ENCODE measurements around the gene DLG5. TPM values are rescaled to one million over a fixed set of nuclear protein-coding genes. Genes with fewer than 3 reads are reported as not detected.

Gene DLG5
- total RNA-seq, 1 donor from 2014 or later: 58.4 TPM

DNA sequence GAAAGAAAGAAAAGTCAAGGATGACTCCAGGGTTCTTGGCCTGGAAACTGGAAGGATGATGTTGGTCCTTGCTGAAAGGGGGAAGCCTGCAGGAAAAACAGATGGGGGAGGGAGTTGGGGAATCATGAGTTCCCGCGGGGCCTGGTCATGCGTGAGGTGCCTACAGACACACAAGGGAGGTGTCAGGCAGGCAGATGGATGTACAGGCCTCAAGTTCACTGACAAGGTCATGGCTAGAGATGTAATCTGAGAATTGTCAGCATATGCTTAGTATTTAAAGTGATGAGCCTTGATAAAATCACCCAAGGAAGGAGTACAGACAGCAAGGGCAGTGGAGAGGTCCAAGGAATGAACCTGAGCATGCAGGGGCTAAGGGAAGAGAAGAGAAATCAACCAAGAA is 46.8 kb downstream of the DLG5 start:
- Histone ChIP-seq H3K79me2 (ENCODE audit: insufficient read depth, low read length) (peaks cover 84% of the 10 kb centered on the region), H3K36me3 (ENCODE audit: insufficient read depth, low read length) (no peaks in the 10 kb centered on the region), H4K20me1 (ENCODE audit: insufficient read depth, low read length) (peaks cover 87% of the 10 kb centered on the region), H3K27me3 (ENCODE audit: insufficient read depth, low read length) (no peaks in the 10 kb centered on the region), H2AFZ (ENCODE audit: low read depth, low read length) (no peak overlapping the region), H3K4me2 (ENCODE audit: low read length) (no peak overlapping the region), H3K4me3 (ENCODE audit: insufficient read depth, low read depth, low read length) (no peak overlapping the region), H3K9ac (ENCODE audit: low read length) (no peak overlapping the region), H3K4me1 (ENCODE audit: insufficient read depth, low read length) (peaks cover 12% of the 10 kb centered on the region), H3K9me3 (ENCODE audit: insufficient read depth, low read depth, low read length) (no peaks in the 10 kb centered on the region), H3K27ac (ENCODE audit: low read depth, low read length) (no peak overlapping the region)
- no peak for TF ChIP-seq EZH2 (IDR thresholded peaks at IDR 0.05; ENCODE audit: insufficient read depth, low read length)
- TF ChIP-seq, protein P1, sequence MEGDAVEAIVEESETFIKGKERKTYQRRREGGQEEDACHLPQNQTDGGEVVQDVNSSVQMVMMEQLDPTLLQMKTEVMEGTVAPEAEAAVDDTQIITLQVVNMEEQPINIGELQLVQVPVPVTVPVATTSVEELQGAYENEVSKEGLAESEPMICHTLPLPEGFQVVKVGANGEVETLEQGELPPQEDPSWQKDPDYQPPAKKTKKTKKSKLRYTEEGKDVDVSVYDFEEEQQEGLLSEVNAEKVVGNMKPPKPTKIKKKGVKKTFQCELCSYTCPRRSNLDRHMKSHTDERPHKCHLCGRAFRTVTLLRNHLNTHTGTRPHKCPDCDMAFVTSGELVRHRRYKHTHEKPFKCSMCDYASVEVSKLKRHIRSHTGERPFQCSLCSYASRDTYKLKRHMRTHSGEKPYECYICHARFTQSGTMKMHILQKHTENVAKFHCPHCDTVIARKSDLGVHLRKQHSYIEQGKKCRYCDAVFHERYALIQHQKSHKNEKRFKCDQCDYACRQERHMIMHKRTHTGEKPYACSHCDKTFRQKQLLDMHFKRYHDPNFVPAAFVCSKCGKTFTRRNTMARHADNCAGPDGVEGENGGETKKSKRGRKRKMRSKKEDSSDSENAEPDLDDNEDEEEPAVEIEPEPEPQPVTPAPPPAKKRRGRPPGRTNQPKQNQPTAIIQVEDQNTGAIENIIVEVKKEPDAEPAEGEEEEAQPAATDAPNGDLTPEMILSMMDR (IDR thresholded peaks at IDR 0.05; ENCODE audit: insufficient read depth, low read depth, low read length): no peak
- FAIRE-seq (no peak), DNase-seq (ENCODE audit: low read depth) (no peak)
- Mint-ChIP-seq H3K9me3 (ENCODE audit: unreplicated experiment) (no peaks in the 10 kb centered on the region), H3K27me3 (ENCODE audit: low read depth, unreplicated experiment) (no peaks in the 10 kb centered on the region), H3K4me1 (ENCODE audit: low read depth, unreplicated experiment) (peaks cover 30% of the 10 kb centered on the region), H3K4me3 (ENCODE audit: unreplicated experiment) (no peak overlapping the region), H3K36me3 (ENCODE audit: low read depth, unreplicated experiment) (peaks cover 13% of the 10 kb centered on the region), H3K27ac (ENCODE audit: unreplicated experiment) (no peak overlapping the region)

DNA sequence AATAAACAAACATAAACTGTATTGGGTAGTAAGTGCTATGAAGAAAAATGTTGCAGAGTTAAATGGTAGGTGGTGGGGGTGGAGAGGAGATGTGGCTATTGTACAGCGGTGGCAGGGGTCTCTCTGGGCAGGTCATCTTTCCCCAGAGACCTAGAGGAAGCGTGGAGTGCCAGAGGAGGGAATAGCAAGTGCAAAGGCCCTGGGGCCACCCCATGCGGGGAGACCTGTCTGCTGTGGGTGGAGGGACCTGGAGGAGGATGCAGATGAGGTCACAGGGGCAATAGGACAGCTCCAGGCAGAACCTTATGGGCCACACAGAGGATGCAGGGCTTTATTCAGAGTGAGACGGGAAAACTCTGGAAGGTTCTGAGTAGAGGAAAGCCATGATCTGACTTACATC is 47.5 kb downstream of the DLG5 start:
- Mint-ChIP-seq H3K36me3 (ENCODE audit: low read depth, unreplicated experiment) (peaks cover 13% of the 10 kb centered on the region), H3K27ac (ENCODE audit: unreplicated experiment) (peak overlapping the region; percentile 17), H3K4me3 (ENCODE audit: unreplicated experiment) (no peak overlapping the region), H3K9me3 (ENCODE audit: unreplicated experiment) (no peaks in the 10 kb centered on the region), H3K4me1 (ENCODE audit: low read depth, unreplicated experiment) (peaks cover 32% of the 10 kb centered on the region), H3K27me3 (ENCODE audit: low read depth, unreplicated experiment) (no peaks in the 10 kb centered on the region)
- Histone ChIP-seq H2AFZ (ENCODE audit: low read depth, low read length) (no peak overlapping the region), H3K9ac (ENCODE audit: low read length) (no peak overlapping the region), H3K4me3 (ENCODE audit: insufficient read depth, low read depth, low read length) (no peak overlapping the region), H3K79me2 (ENCODE audit: insufficient read depth, low read length) (peaks cover 80% of the 10 kb centered on the region), H3K27me3 (ENCODE audit: insufficient read depth, low read length) (no peaks in the 10 kb centered on the region), H3K4me2 (ENCODE audit: low read length) (no peak overlapping the region), H4K20me1 (ENCODE audit: insufficient read depth, low read length) (peaks cover 87% of the 10 kb centered on the region), H3K9me3 (ENCODE audit: insufficient read depth, low read depth, low read length) (no peaks in the 10 kb centered on the region), H3K36me3 (ENCODE audit: insufficient read depth, low read length) (no peaks in the 10 kb centered on the region), H3K27ac (ENCODE audit: low read depth, low read length) (no peak overlapping the region), H3K4me1 (ENCODE audit: insufficient read depth, low read length) (peaks cover 18% of the 10 kb centered on the region)
- FAIRE-seq: no peak
- TF ChIP-seq, protein P1 (IDR thresholded peaks at IDR 0.05; ENCODE audit: insufficient read depth, low read depth, low read length): no peak
- TF ChIP-seq EZH2 (IDR thresholded peaks at IDR 0.05; ENCODE audit: insufficient read depth, low read length): no peak
- no peak for DNase-seq (ENCODE audit: low read depth)

- Histone ChIP-seq H3K27me3 (ENCODE audit: insufficient read depth, low read length) (no peaks in the 10 kb centered on the region), H2AFZ (ENCODE audit: low read depth, low read length) (no peak overlapping the region), H3K9me3 (ENCODE audit: insufficient read depth, low read depth, low read length) (no peaks in the 10 kb centered on the region), H3K9ac (ENCODE audit: low read length) (peak overlapping the region; percentile 39), H3K4me1 (ENCODE audit: insufficient read depth, low read length) (peaks cover 29% of the 10 kb centered on the region), H3K4me3 (ENCODE audit: insufficient read depth, low read depth, low read length) (no peak overlapping the region), H3K79me2 (ENCODE audit: insufficient read depth, low read length) (peaks cover 76% of the 10 kb centered on the region), H3K4me2 (ENCODE audit: low read length) (peak overlapping the region; percentile 45), H4K20me1 (ENCODE audit: insufficient read depth, low read length) (peaks cover 88% of the 10 kb centered on the region), H3K27ac (ENCODE audit: low read depth, low read length) (no peak overlapping the region), H3K36me3 (ENCODE audit: insufficient read depth, low read length) (no peaks in the 10 kb centered on the region)
- Mint-ChIP-seq H3K4me3 (ENCODE audit: unreplicated experiment) (no peak overlapping the region), H3K4me1 (ENCODE audit: low read depth, unreplicated experiment) (peaks cover 31% of the 10 kb centered on the region), H3K36me3 (ENCODE audit: low read depth, unreplicated experiment) (peaks cover 14% of the 10 kb centered on the region), H3K27ac (ENCODE audit: unreplicated experiment) (peak overlapping the region; percentile 58), H3K9me3 (ENCODE audit: unreplicated experiment) (no peaks in the 10 kb centered on the region), H3K27me3 (ENCODE audit: low read depth, unreplicated experiment) (no peaks in the 10 kb centered on the region)
- no peak for FAIRE-seq
- DNase-seq (ENCODE audit: low read depth): peak; percentile 59
- TF ChIP-seq, protein P1 (IDR thresholded peaks at IDR 0.05; ENCODE audit: insufficient read depth, low read depth, low read length): no peak
- no peak for TF ChIP-seq EZH2 (IDR thresholded peaks at IDR 0.05; ENCODE audit: insufficient read depth, low read length)
These were observed 48.9 kb downstream of the DLG5 start for GRCh38 chr10:77877441-77878344.

Data from astrocyte (in vitro differentiated cells and primary cell).